Activated T-cell treated with anti-CD3 and anti-CD28 coated beads, Interleukin-2, amount 50 U/mL, for 72 hours (primary cell): ENCODE results near the gene WTAP. TPM values are rescaled to one million over a fixed set of nuclear protein-coding genes. Genes with fewer than 3 reads are reported as not detected.

Experiments used
- ATAC-seq, 2 donors: fragments of 150-1000 bp; cut with Tn5 transposase; replicated peaks in 1 of 2; 2 replicates each; pipeline ENCODE4 v1.10.0; 2021; ENCODE audit warnings: moderate library complexity in 2 of 2, mild to moderate bottlenecking in 1 of 2
- DNase-seq, 2 donors: peaks; one replicate each; pipeline ENCODE4 v3.0.0; 2021 to 2022; ENCODE audit warnings: mixed read lengths in 1 of 2
- H3K27ac Mint-ChIP-seq: one replicate; pipeline ENCODE4 v1.8.0; 2022; ENCODE audit warnings: mild to moderate bottlenecking, moderate library complexity, mixed read lengths
- H3K27me3 Mint-ChIP-seq: one replicate; pipeline ENCODE4 v1.8.0; 2022; ENCODE audit warnings: low read depth, mixed read lengths
- H3K36me3 Mint-ChIP-seq, 2 donors: one replicate each; pipeline ENCODE4 v1.8.0; 2022; ENCODE audit warnings: mixed read lengths in 2 of 2, mild to moderate bottlenecking in 1 of 2; ENCODE audit not compliant: insufficient read depth in 2 of 2
- H3K4me1 Mint-ChIP-seq: one replicate; pipeline ENCODE4 v1.8.0; 2022; ENCODE audit warnings: low read depth, mixed read lengths
- H3K4me3 Mint-ChIP-seq, 2 donors: one replicate each; pipeline ENCODE4 v1.8.0; 2022; ENCODE audit warnings: mild to moderate bottlenecking in 2 of 2, mixed read lengths in 2 of 2, moderate library complexity in 2 of 2
- H3K9me3 Mint-ChIP-seq, 2 donors: one replicate each; pipeline ENCODE4 v1.8.0; 2022; ENCODE audit warnings: mixed read lengths in 2 of 2
- total RNA-seq, 2 donors: library from RNA; stranded (reverse); gene quantifications; one replicate each; pipeline ENCODE4 v1.2.3, GENCODE V29; 2022

WTAP gene
- 100 to 1,000 TPM; 108 to 109 TPM for total RNA-seq

- peaks cover 65% of the 10 kb centered on the region for H3K4me1 Mint-ChIP-seq
- peak within 1 kb of the TSS; percentile 99 for H3K27ac Mint-ChIP-seq
- ATAC-seq (peak; percentile 89 to 90), DNase-seq (peak; percentile 97 to 98)
- no peaks in the 10 kb centered on the region for H3K9me3 Mint-ChIP-seq
- H3K36me3 Mint-ChIP-seq, result peaks cover 12 to 21% of the 10 kb centered on the region in 2 donors
- peak within 1 kb of the TSS; percentile 93 to 100 for H3K4me3 Mint-ChIP-seq
- no peaks in the 10 kb centered on the region for H3K27me3 Mint-ChIP-seq
These were observed at the start of gene WTAP for GRCh38 chr6:159726918-159727716. Gene WTAP, plus strand, starts transcription at chr6:159727506. Its CDS starts 8,760 bp downstream, at chr6:159736266.

DNA sequence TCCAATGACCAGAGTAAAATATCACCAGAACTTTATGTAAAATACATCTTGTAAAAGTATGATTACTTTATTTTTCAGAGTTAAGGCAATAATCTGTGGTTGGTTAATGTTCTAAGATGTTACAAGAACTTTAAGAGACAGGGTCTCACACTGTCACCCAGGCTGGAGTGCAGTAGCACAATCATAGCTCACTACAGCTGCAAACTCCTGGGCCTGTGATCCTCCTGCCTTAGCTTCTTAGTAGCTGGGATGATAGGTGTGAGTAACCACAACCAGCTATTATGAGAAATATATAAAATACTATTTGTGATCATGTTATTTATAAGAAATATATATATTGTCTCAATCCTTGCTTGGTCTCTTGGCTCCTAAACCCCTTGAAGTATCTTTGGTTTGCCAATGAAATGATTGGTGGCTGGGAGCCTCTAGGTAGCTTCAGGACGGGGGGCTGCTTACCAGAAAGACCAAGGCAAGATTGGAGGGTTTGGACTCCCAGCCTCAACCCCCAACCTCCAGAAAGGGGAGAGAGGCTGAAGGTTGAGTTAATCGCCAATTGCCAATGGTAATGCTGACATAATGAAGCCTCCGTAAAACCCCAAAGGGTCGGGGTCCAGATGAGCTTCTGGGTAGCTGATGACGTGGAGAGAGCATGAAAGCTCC lies 49.7 kb upstream of the WTAP start:
- Mint-ChIP-seq H3K27ac (no peak overlapping the region), H3K4me1 (peaks cover 25% of the 10 kb centered on the region), H3K27me3 (no peaks in the 10 kb centered on the region), H3K36me3 (peaks cover 6% of the 10 kb centered on the region in 2 donors), H3K4me3 (no peak overlapping the region), H3K9me3 (peaks cover 0 to under 1% of the 10 kb centered on the region in 2 donors)
- ATAC-seq (no peak), DNase-seq (no peak)

- no peaks in the 10 kb centered on the region for H3K9me3 Mint-ChIP-seq
- H3K27me3 Mint-ChIP-seq, result no peaks in the 10 kb centered on the region
- H3K27ac Mint-ChIP-seq, result no peak overlapping the region
- ATAC-seq, result no peak
- H3K36me3 Mint-ChIP-seq, result peaks cover 6% of the 10 kb centered on the region in 2 donors
- no peak overlapping the region for H3K4me3 Mint-ChIP-seq
- DNase-seq, result no peak
- H3K4me1 Mint-ChIP-seq, result peaks cover 28% of the 10 kb centered on the region
These were observed 48.7 kb upstream of the WTAP start for GRCh38 chr6:159678574-159678973.

DNA sequence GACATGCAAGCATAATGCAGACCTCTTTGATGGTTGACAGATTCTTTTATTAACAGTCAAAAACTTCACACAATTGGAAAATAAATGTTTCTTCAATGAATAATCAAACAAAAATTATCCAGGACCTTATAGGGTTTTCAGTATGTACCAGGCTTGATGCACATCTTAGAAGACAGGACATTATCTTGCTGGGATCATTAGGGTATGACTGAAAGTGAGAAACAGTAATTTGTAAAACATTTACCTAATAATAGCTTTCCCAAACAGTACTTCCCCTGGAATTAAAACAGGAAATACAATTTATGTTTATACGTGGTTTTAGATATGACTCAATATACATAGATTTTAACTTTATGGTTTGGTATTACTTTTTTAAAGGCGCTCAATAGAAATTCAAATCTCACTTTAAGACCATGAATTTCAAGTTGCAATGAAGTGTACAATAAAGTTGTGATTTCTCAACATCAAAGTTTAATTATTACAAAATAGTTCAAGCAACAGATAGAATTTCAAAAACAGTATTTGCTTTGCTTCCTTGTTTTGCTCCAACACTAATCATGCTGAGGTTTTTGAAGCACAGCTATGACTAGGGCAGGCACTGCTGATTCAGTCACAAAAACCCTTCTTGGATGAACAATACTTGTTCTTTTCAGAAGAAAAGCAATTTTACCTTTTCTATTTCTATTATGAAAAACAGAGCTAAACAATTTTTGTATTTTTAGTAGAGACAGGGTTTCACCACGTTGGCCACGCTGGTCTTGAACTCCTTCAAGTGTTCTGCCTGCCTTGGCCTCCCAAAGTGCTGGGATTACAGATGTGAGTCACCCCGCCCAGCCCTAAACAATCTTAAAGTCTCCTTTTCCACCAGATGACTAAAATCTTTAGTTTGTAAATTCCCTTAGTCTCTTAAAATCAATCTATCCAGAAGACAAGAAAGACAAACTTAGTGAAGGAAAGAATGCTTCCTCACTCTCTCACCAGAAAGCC lies 47.9 kb upstream of the WTAP start:
- ATAC-seq (peak; percentile 73 to 77), DNase-seq (peak; percentile 45 to 54)
- Mint-ChIP-seq H3K36me3 (peaks cover 6 to 7% of the 10 kb centered on the region in 2 donors), H3K27me3 (no peaks in the 10 kb centered on the region), H3K4me1 (peaks cover 28% of the 10 kb centered on the region), H3K4me3 (peak overlapping the region; percentile 48 to 59), H3K27ac (peak overlapping the region; percentile 75), H3K9me3 (no peaks in the 10 kb centered on the region)

DNA sequence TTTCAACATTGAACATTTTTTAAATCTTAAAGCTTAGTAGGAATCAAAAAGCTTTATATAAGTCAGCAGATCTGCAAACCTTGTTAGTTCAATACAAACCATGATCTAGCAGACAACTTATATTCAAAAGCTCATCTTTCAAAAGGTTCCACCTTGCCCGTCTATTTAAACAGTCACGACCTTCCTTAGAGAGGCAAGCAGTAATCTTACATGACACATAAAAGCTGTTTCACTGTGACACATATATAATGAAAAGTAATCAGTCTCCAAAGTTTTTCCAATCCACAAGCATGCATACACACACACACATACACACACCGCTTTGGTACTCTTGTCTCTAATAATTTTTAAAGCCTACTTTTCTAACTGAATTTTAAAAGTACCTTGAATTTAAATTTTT lies 47.2 kb upstream of the WTAP start:
- peak overlapping the region; percentile 75 for H3K27ac Mint-ChIP-seq
- ATAC-seq (peak; percentile 58 to 59), DNase-seq (no peak)
- H3K27me3 Mint-ChIP-seq, result no peaks in the 10 kb centered on the region
- H3K4me1 Mint-ChIP-seq, result peaks cover 28% of the 10 kb centered on the region
- H3K4me3 Mint-ChIP-seq, result peak overlapping the region; percentile 48 to 59
- H3K36me3 Mint-ChIP-seq, result peaks cover 7 to 8% of the 10 kb centered on the region in 2 donors
- H3K9me3 Mint-ChIP-seq, result no peaks in the 10 kb centered on the region

DNA sequence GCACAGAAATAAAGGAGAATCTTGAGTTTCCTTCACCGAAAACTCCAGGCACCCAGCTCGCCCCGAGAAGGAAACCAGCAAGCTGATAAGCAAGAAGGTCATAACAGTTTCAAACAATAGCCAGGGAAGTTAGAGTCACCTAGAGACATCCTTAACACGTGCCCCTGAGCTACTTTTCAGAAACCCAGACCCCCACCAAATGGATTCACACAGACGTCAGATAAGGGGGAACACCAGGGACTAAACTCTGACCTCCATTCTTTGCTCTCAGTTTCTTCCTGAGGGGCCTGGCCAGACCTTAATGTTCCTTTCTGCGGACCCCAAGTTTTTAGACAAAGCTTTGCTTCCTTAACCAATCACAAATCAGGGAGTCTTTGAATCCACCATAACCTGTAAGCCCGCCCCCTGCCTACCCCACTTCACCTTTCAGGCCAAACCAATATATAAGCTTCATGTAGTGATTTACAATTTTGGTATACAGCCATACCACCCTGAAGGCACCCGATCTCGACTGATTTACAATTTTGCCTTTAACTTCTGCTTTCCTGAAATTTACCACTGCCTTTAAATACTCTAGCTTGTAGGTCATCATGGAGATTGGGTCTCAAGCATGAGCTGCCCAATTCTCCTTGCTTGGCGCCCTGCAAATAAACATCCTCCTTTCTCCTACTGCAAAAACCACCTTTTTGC lies 46.0 kb upstream of the WTAP start:
- peak overlapping the region; percentile 10 for H3K27ac Mint-ChIP-seq
- no peaks in the 10 kb centered on the region for H3K9me3 Mint-ChIP-seq
- peaks cover 4 to 12% of the 10 kb centered on the region in 2 donors for H3K36me3 Mint-ChIP-seq
- ATAC-seq, result no peak
- DNase-seq, result no peak
- H3K4me1 Mint-ChIP-seq, result peaks cover 33% of the 10 kb centered on the region
- no peaks in the 10 kb centered on the region for H3K27me3 Mint-ChIP-seq
- H3K4me3 Mint-ChIP-seq, result no peak overlapping the region

- H3K27me3 Mint-ChIP-seq, result no peaks in the 10 kb centered on the region
- peak; percentile 46 to 75 for ATAC-seq
- DNase-seq, result no peak
- H3K4me1 Mint-ChIP-seq, result peaks cover 43% of the 10 kb centered on the region
- peak overlapping the region; percentile 10 for H3K27ac Mint-ChIP-seq
- no peaks in the 10 kb centered on the region for H3K9me3 Mint-ChIP-seq
- H3K36me3 Mint-ChIP-seq, result peaks cover 2 to 13% of the 10 kb centered on the region in 2 donors
- no peak overlapping the region for H3K4me3 Mint-ChIP-seq
These were observed 45.0 kb upstream of the WTAP start for GRCh38 chr6:159682295-159682694.

DNA sequence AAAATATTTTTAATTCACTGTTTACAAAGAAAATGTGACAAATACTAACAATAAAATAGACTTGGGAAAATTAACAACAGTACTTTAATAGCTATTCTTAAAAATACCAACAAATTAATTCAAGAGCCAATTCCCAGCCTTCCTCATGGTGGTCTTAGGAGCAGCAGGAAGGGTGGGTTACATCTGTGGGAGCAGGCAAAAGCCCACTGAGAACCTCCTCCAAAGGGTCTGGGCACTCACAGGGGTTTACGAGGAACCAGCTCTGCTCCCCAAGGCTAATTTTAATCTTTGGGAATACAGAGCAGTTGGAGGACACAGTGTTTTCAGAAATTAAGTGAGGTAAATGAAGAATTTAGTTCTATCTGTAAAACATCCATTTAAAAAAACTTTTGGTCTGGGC lies 44.5 kb upstream of the WTAP start:
- peaks cover 47% of the 10 kb centered on the region for H3K4me1 Mint-ChIP-seq

GRCh38 chr6:159684013-159684304 lies 43.3 kb upstream of the WTAP start:
- peaks cover 4 to 18% of the 10 kb centered on the region in 2 donors for H3K36me3 Mint-ChIP-seq
- H3K4me3 Mint-ChIP-seq, result no peak overlapping the region
- no peak overlapping the region for H3K27ac Mint-ChIP-seq
- no peaks in the 10 kb centered on the region for H3K9me3 Mint-ChIP-seq
- no peak for DNase-seq
- H3K4me1 Mint-ChIP-seq, result peaks cover 50% of the 10 kb centered on the region
- no peaks in the 10 kb centered on the region for H3K27me3 Mint-ChIP-seq
- no peak for ATAC-seq

More for the DNA sequence above, 44.5 kb upstream of the WTAP start:
- H3K27me3 Mint-ChIP-seq, result no peaks in the 10 kb centered on the region
- ATAC-seq (no peak), DNase-seq (no peak)
- H3K9me3 Mint-ChIP-seq, result no peaks in the 10 kb centered on the region
- H3K36me3 Mint-ChIP-seq, result peaks cover 2 to 13% of the 10 kb centered on the region in 2 donors
- no peak overlapping the region for H3K4me3 Mint-ChIP-seq
- no peak overlapping the region for H3K27ac Mint-ChIP-seq

GRCh38 chr6:159686040-159686439 lies 41.3 kb upstream of the WTAP start:
- Mint-ChIP-seq H3K4me3 (no peak overlapping the region), H3K27me3 (no peaks in the 10 kb centered on the region), H3K9me3 (no peaks in the 10 kb centered on the region), H3K27ac (peak overlapping the region; percentile 78), H3K4me1 (peaks cover 48% of the 10 kb centered on the region), H3K36me3 (peaks cover 4 to 22% of the 10 kb centered on the region in 2 donors)
- ATAC-seq (no peak), DNase-seq (no peak)

DNA sequence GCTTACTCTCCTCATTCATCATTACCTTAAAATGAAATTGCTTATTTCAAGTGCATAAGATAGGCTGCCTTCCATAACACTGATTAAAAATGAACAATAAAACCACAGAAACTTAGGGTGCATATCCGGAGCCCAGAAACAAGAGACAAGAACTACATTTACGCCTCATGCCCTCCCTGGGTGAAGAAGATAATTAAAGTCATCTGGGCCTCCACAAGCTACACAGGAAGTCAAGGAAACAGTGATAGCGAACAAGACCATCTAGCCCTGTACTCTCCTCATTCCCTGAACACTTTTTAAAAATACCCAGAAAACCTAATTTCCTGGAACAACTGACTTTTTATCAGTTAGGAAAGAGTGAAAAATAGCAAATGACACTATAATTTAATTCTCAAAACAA lies 40.6 kb upstream of the WTAP start:
- Mint-ChIP-seq H3K4me3 (peak overlapping the region; percentile 3 to 30), H3K36me3 (peaks cover 5 to 25% of the 10 kb centered on the region in 2 donors), H3K27me3 (no peaks in the 10 kb centered on the region), H3K4me1 (peaks cover 54% of the 10 kb centered on the region), H3K27ac (peak overlapping the region; percentile 22), H3K9me3 (no peaks in the 10 kb centered on the region)
- DNase-seq (no peak), ATAC-seq (no peak)

DNA sequence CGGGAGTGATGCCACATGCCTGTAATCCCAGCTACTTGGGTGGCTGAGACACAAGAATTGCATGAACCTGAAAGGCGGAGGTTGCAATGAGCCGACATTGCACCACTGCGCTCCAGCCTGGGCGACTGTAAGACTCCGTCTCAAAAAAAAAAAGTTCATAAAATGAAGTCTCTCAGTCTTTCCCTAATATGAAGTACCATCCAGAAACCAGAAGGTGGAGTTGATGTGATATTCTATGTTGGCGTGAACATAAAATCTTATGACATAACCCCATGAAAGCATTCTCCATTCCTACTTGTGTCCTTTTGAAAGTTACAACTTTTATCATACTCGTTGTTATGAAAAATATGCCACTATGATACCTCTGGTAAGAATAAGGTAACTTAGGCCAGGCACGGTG lies 40.0 kb upstream of the WTAP start:
- no peak overlapping the region for H3K4me3 Mint-ChIP-seq
- no peak overlapping the region for H3K27ac Mint-ChIP-seq
- peaks cover 7 to 25% of the 10 kb centered on the region in 2 donors for H3K36me3 Mint-ChIP-seq
- no peaks in the 10 kb centered on the region for H3K27me3 Mint-ChIP-seq
- ATAC-seq (no peak), DNase-seq (no peak)
- peaks cover 57% of the 10 kb centered on the region for H3K4me1 Mint-ChIP-seq
- H3K9me3 Mint-ChIP-seq, result no peaks in the 10 kb centered on the region
